IMR-90 (cell line): ENCODE results near the gene GSE1.

ENCODE experiments used
- BHLHE40 ChIP-seq: fragments of 150-350 bp; IDR thresholded peaks from 2 replicates; pipeline ENCODE4 v1.6.1; 2016; ENCODE audit warnings: mild to moderate bottlenecking, low read depth, low read length
- CEBPB ChIP-seq: IDR thresholded peaks from 2 replicates; pipeline ENCODE4 v1.6.1; 2012; ENCODE audit warnings: low read depth, low read length, improper control_type of control experiment
- CHD1 ChIP-seq: IDR thresholded peaks from 2 replicates; pipeline ENCODE4 v1.6.1; 2012; ENCODE audit warnings: low read depth, low read length, improper control_type of control experiment
- FOS ChIP-seq: fragments of 150-350 bp; IDR thresholded peaks from 2 replicates; pipeline ENCODE4 v1.6.1; 2016; ENCODE audit warnings: low read depth, low read length
- MAFK ChIP-seq: IDR thresholded peaks from 2 replicates; pipeline ENCODE4 v1.6.1; 2012; ENCODE audit warnings: low read depth, low read length, improper control_type of control experiment
- MXI1 ChIP-seq: IDR thresholded peaks from 2 replicates; pipeline ENCODE4 v1.6.1; 2012; ENCODE audit warnings: low read depth, mild to moderate bottlenecking, low read length, moderate library complexity, borderline replicate concordance
- POLR2A ChIP-seq: IDR thresholded peaks from 2 replicates; pipeline ENCODE4 v1.6.1; 2012; ENCODE audit warnings: mild to moderate bottlenecking, low read depth, low read length
- RAD21 ChIP-seq: IDR thresholded peaks from 2 replicates; pipeline ENCODE4 v1.6.1; 2012; ENCODE audit warnings: low read length, improper control_type of control experiment
- RCOR1 ChIP-seq: IDR thresholded peaks from 2 replicates; pipeline ENCODE4 v1.6.1; 2012; ENCODE audit warnings: mild to moderate bottlenecking, low read length, improper control_type of control experiment; ENCODE audit not compliant: insufficient replicate concordance
- RFX5 ChIP-seq: IDR thresholded peaks from 2 replicates; pipeline ENCODE4 v1.8.0; 2012; ENCODE audit warnings: low read depth, mild to moderate bottlenecking, low read length, moderate library complexity
- SMC3 ChIP-seq: fragments of 150-350 bp; IDR thresholded peaks from 2 replicates; pipeline ENCODE4 v1.6.1; 2016; ENCODE audit warnings: low read depth, mild to moderate bottlenecking, antibody characterized with exemption, low read length, moderate library complexity
- USF2 ChIP-seq: fragments of 150-350 bp; IDR thresholded peaks from 2 replicates; pipeline ENCODE4 v1.6.1; 2017; ENCODE audit warnings: mild to moderate bottlenecking, antibody characterized with exemption, low read length, low read depth
- TF ChIP-seq, protein P1 (sequence below): conservative IDR thresholded peaks from 2 replicates; pipeline ENCODE4 v1.5.1; 2012; ENCODE audit warnings: mild to moderate bottlenecking, low read depth, low read length, improper control_type of control experiment

- TF ChIP-seq, protein P1, sequence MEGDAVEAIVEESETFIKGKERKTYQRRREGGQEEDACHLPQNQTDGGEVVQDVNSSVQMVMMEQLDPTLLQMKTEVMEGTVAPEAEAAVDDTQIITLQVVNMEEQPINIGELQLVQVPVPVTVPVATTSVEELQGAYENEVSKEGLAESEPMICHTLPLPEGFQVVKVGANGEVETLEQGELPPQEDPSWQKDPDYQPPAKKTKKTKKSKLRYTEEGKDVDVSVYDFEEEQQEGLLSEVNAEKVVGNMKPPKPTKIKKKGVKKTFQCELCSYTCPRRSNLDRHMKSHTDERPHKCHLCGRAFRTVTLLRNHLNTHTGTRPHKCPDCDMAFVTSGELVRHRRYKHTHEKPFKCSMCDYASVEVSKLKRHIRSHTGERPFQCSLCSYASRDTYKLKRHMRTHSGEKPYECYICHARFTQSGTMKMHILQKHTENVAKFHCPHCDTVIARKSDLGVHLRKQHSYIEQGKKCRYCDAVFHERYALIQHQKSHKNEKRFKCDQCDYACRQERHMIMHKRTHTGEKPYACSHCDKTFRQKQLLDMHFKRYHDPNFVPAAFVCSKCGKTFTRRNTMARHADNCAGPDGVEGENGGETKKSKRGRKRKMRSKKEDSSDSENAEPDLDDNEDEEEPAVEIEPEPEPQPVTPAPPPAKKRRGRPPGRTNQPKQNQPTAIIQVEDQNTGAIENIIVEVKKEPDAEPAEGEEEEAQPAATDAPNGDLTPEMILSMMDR, result no peak
- TF ChIP-seq MXI1 (no peak), SMC3 (no peak), MAFK (no peak), POLR2A (no peak), FOS (no peak), RAD21 (no peak), CHD1 (no peak), USF2 (no peak), RFX5 (no peak), BHLHE40 (no peak), RCOR1 (no peak), CEBPB (no peak)
Observed at GRCh38 chr16:85618521-85618920, 5.4 kb downstream of the GSE1 start.
